Heart right ventricle (tissue), 16 donors: ENCODE measurements around the gene SH3RF3. TPM values are rescaled to one million over a fixed set of nuclear protein-coding genes. Genes with fewer than 3 reads are reported as not detected.

Experiments used
- ATAC-seq, 8 donors: fragments of 200-7000 bp; cut with Tn5 transposase; one replicate each; pipeline ENCODE4 v1.9.1; 2020; ENCODE audit warnings: mild to moderate bottlenecking in 8 of 8, moderate library complexity in 8 of 8, moderate number of reproducible peaks in 1 of 8
- DNase-seq, 2 donors: peaks; one replicate each; pipeline ENCODE4 v3.0.0-alpha.2; 2020
- H3K27ac ChIP-seq, 10 donors: fragments of 200-600 bp; sonication (generic) in 2 of 10; one replicate each; pipeline versions ENCODE4 v1.5.0 to v1.8.0; 2020 to 2022; ENCODE audit warnings: mild to moderate bottlenecking in 3 of 10
- H3K27me3 ChIP-seq, 7 donors: fragments of 200-600 bp; one replicate each; pipeline ENCODE4 v1.8.0; 2021 to 2022; ENCODE audit warnings: mild to moderate bottlenecking in 2 of 7
- H3K36me3 ChIP-seq, 9 donors: fragments of 200-600 bp; sonication (generic) in 1 of 9; one replicate each; pipeline versions ENCODE4 v1.5.0 to v1.8.0; 2020 to 2022; ENCODE audit warnings: mild to moderate bottlenecking in 2 of 9
- H3K4me1 ChIP-seq, 9 donors: fragments of 200-600 bp; sonication (generic) in 1 of 9; one replicate each; pipeline versions ENCODE4 v1.5.0 to v1.8.0; 2020 to 2022; ENCODE audit warnings: mild to moderate bottlenecking in 4 of 9
- H3K4me3 ChIP-seq, 10 donors: fragments of 200-600 bp; sonication (generic) in 2 of 10; one replicate each; pipeline versions ENCODE4 v1.5.0 to v1.8.0; 2020 to 2022; ENCODE audit warnings: mild to moderate bottlenecking in 7 of 10, moderate library complexity in 2 of 10
- H3K9me3 ChIP-seq, 11 donors: fragments of 200-600 bp in 10 of 11; sonication (generic) in 2 of 11; one replicate each; pipeline versions ENCODE4 v1.5.0 to v1.8.0; 2013 to 2022; ENCODE audit warnings: mild to moderate bottlenecking in 2 of 11, control low read depth in 1 of 11, moderate library complexity in 1 of 11
- CTCF ChIP-seq, 9 donors: fragments of 200-600 bp; sonication (generic) in 2 of 9; IDR thresholded peaks; one replicate each; pipeline versions ENCODE4 v1.5.0 to v1.8.0; 2021 to 2022; ENCODE audit warnings: antibody characterized with exemption in 9 of 9, mild to moderate bottlenecking in 5 of 9, moderate library complexity in 1 of 9
- WGBS, 2 donors: extraction: QIAGEN DNeasy Blood & Tissue Kit; methylation state at CpG; one replicate each; pipeline ENCODE4 v1.1.7; 2013; ENCODE audit warnings: inconsistent platforms in 1 of 2; 5-methylcytosine and 5-hydroxymethylcytosine counted together
- intact Hi-C, 10 donors: fragments of 100-400 bp; cut with DNase I; formaldehyde crosslinking; loops; one replicate each; pipeline versions ENCODE4 v1.11.1 to v1.14.2; 2022
- polyA plus RNA-seq, 2 donors: library from polyadenylated mRNA; stranded (reverse); fragments of 200-250 nt; gene quantifications; one replicate each; pipeline ENCODE4 v1.2.3, GENCODE V29; 2013
- total RNA-seq, 10 donors: library from RNA; stranded (reverse); fragmentation: NEBNext Ultra II Directional in 3 of 10; extraction: Animal tissue kit (Norgen Biotek cat#: 25700) in 3 of 10; gene quantifications; one replicate each; pipeline versions ENCODE4 v1.2.1 to v1.2.4, GENCODE V29; 2021 to 2023
- donor health status: Arrhythmogenic right ventricular cardiomyopathy.
- donor health status: ischemic (EF 13 %, LVEDD 7.1; RV severe dilation, severe dysfunction).
- donor health status: healthy with polysubstance abuse.
- donor health status: DM: no; HTN: yes; CAD: no.
- donor health status: DM: no; HTN: no; CAD: no.
- donor health status: ischemic (EF 25% LVEDD 6.9; RV normal size, moderate dysfunction).
- donor health status: ischemic (EF 25% LVEDD 5.7; RV mildly dilated, moderate dysfunction).
- donor health status: healthy.
- donor health status: DM: yes; HTN: yes; CAD: no.
- donor health status: Ischemic cardiomyopathy.
- donor health status: ischemic (EF 35%, LVEDD 5.7; RV mildly dilated, moderate dysfunction).
- donor health status: nonischemic (EF 11% LVEDD 7.7; RV severe dilation, severe dysfunction).
- donor health status: DM: yes; HTN: yes; CAD: no.
- donor health status: PGD.
- donor health status: ischemic (EF 29% LVEDD 5.4; RV normal size, mild dysfunction).
- donor health status: nonischemic (EF 23%, LVEDD 6.1; RV moderate dilation, normal function).

The SH3RF3 gene
- total and polyA plus RNA-seq, 12 donors = 5.0 to 11.5 (median 8.6) TPM

GRCh38 chr2:109345653-109346480, 216.9 kb downstream of the SH3RF3 start:
- Histone ChIP-seq H3K4me1 (peaks cover 13 to 34% (median 27%) of the 10 kb centered on the region in 9 donors), H3K4me3 (no peak overlapping the region), H3K27me3 (no peaks in the 10 kb centered on the region), H3K9me3 (no peaks in the 10 kb centered on the region), H3K36me3 (no peaks in the 10 kb centered on the region), H3K27ac (no peak overlapping the region)
- 84 to 86% methylated on average over 13 of the region's 13 CpGs for WGBS, 2 donors
- no peak for DNase-seq
- ATAC-seq = no peak
- TF ChIP-seq CTCF (IDR thresholded peaks at IDR 0.05) = no peak
- intact Hi-C loops = loop anchor here in 3 of 10 donors (5.0 kb wide), 2 partner anchors 36 to 161 kb away; no protein-coding TSS in a partner anchor

GRCh38 chr2:109346601-109347228, 217.7 kb downstream of the SH3RF3 start:
- ATAC-seq (no peak), DNase-seq (no peak)
- Histone ChIP-seq H3K27me3 (no peaks in the 10 kb centered on the region), H3K27ac (no peak overlapping the region), H3K36me3 (no peaks in the 10 kb centered on the region), H3K4me3 (no peak overlapping the region), H3K9me3 (no peaks in the 10 kb centered on the region), H3K4me1 (peaks cover 17 to 40% (median 35%) of the 10 kb centered on the region in 9 donors)
- 96 to 98% methylated on average over 12 of the region's 12 CpGs for WGBS, 2 donors
- no peak for TF ChIP-seq CTCF (IDR thresholded peaks at IDR 0.05)
- intact Hi-C loops = loop anchor here in 3 of 10 donors (5.0 kb wide), 2 partner anchors 36 to 161 kb away; no protein-coding TSS in a partner anchor

GRCh38 chr2:109347626-109348025, 218.6 kb downstream of the SH3RF3 start:
- Histone ChIP-seq H3K27ac (no peak overlapping the region), H3K27me3 (no peaks in the 10 kb centered on the region), H3K4me1 (peaks cover 17 to 44% (median 37%) of the 10 kb centered on the region in 9 donors), H3K36me3 (no peaks in the 10 kb centered on the region), H3K9me3 (no peaks in the 10 kb centered on the region), H3K4me3 (no peak overlapping the region)
- no peak for ATAC-seq
- intact Hi-C loops = loop anchor here in 3 of 10 donors (5.0 kb wide), 2 partner anchors 35 to 160 kb away; no protein-coding TSS in a partner anchor
- DNase-seq = no peak
- no peak for TF ChIP-seq CTCF (IDR thresholded peaks at IDR 0.05)
- WGBS, 2 donors = 88 to 93% methylated on average over 13 of the region's 13 CpGs

- Histone ChIP-seq H3K4me1 (peaks cover 17 to 44% (median 37%) of the 10 kb centered on the region in 9 donors), H3K4me3 (no peak overlapping the region), H3K36me3 (no peaks in the 10 kb centered on the region), H3K9me3 (no peaks in the 10 kb centered on the region), H3K27ac (peak overlapping the region in 1 of 10 donors; percentile 61), H3K27me3 (no peaks in the 10 kb centered on the region)
- 95 to 99% methylated on average over 3 of the region's 3 CpGs for WGBS, 2 donors
- intact Hi-C loops = loop anchor here in 3 of 10 donors (5.0 kb wide), 2 partner anchors 34 to 159 kb away; no protein-coding TSS in a partner anchor
- no peak for ATAC-seq
- no peak for DNase-seq
- no peak for TF ChIP-seq CTCF (IDR thresholded peaks at IDR 0.05)
Observed at GRCh38 chr2:109348190-109348589, 219.2 kb downstream of the SH3RF3 start.
